ENCODE measurements around the gene TRPM3.

DNA sequence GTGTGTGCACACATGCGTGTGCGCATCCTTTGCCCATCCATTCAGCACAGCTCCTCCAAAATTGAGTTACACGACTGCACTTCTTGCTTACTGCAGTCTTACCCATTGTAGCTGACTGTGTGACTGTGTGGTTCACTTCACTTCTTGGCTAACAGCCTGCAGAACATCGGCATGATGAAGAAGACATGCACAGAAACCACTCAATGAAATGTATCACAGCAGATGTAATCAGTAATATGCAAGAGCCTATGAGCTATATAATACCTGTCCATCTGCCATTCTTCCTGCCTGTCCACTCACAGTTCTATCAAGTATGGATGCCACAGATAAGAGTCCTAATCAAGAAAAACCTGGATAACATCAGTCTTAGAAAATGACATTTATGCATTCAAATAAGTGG, 83.9 kb downstream of the TRPM3 start:
- TF ChIP-seq, protein P1, sequence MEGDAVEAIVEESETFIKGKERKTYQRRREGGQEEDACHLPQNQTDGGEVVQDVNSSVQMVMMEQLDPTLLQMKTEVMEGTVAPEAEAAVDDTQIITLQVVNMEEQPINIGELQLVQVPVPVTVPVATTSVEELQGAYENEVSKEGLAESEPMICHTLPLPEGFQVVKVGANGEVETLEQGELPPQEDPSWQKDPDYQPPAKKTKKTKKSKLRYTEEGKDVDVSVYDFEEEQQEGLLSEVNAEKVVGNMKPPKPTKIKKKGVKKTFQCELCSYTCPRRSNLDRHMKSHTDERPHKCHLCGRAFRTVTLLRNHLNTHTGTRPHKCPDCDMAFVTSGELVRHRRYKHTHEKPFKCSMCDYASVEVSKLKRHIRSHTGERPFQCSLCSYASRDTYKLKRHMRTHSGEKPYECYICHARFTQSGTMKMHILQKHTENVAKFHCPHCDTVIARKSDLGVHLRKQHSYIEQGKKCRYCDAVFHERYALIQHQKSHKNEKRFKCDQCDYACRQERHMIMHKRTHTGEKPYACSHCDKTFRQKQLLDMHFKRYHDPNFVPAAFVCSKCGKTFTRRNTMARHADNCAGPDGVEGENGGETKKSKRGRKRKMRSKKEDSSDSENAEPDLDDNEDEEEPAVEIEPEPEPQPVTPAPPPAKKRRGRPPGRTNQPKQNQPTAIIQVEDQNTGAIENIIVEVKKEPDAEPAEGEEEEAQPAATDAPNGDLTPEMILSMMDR (IDR thresholded peaks at IDR 0.05), result no peak
- TF ChIP-seq EZH2 (IDR thresholded peaks at IDR 0.05; ENCODE audit: borderline replicate concordance, insufficient read depth, low read depth, low read length, poor library complexity, severe bottlenecking), result no peak
